Choroid plexus epithelial cell (primary cell): ENCODE results near the gene AOC1.

Experiments used
- DNase-seq: peaks from one replicate; pipeline ENCODE4 v3.0.0-alpha.2; 2010; ENCODE audit warnings: low read depth
- H3K4me3 ChIP-seq: 2 replicates; pipeline ENCODE4 v1.5.1; 2011; ENCODE audit warnings: low read depth, mild to moderate bottlenecking, control low read depth, low read length, moderate library complexity
- TF ChIP-seq, protein P1 (sequence below): conservative IDR thresholded peaks from 2 replicates; pipeline ENCODE4 v1.5.1; 2011; ENCODE audit warnings: low read depth, mild to moderate bottlenecking, control low read depth, inconsistent platforms, low read length, moderate library complexity

AOC1 gene

DNA sequence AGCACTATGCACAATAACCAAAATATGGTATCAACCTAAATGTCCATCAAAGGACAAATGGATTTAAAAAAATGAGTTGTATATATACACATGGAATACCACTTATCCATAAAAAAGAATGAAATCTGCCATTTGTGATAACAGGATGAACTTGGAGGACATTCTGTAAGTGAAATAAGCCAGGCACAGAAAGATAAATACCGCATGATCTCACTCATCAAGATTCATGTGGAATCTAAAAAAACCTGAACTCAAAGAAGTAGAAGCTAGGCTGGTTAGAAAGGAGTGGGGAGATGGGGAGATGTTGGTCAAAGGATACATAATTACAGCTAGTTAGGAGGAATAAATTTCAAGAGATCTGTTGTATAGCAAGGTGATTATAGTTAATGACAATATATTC is 17.3 kb upstream of the AOC1 start:
- TF ChIP-seq, protein P1, sequence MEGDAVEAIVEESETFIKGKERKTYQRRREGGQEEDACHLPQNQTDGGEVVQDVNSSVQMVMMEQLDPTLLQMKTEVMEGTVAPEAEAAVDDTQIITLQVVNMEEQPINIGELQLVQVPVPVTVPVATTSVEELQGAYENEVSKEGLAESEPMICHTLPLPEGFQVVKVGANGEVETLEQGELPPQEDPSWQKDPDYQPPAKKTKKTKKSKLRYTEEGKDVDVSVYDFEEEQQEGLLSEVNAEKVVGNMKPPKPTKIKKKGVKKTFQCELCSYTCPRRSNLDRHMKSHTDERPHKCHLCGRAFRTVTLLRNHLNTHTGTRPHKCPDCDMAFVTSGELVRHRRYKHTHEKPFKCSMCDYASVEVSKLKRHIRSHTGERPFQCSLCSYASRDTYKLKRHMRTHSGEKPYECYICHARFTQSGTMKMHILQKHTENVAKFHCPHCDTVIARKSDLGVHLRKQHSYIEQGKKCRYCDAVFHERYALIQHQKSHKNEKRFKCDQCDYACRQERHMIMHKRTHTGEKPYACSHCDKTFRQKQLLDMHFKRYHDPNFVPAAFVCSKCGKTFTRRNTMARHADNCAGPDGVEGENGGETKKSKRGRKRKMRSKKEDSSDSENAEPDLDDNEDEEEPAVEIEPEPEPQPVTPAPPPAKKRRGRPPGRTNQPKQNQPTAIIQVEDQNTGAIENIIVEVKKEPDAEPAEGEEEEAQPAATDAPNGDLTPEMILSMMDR = no peak
- H3K4me3 ChIP-seq = no peak overlapping the region
- no peak for DNase-seq

DNA sequence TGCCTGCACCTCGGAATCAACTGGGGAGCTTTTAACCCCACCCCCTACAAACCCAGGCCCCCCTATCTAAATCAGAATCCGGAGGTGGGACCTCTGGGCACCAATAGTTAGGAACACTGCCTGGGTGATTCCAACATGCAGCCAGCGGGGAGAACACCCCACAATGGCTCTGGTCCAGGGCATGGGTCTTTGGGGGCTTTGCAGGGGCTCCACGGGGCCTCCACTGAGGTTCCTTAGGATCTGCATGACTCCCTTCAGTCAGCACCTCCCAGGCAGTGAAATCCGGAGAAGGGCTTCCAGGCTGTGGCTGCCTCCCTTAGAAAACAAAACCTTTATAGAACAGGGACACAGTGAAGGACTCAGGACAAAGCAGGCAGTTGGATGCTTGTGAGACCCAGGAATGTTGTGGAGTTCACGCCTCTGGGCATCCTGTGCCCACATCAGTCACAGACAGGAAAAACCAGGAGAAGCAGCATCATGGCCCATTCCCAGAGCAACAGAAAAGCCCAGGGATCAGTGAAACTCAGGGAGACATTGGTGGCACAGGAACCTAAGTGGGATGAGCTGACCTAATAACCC is 16.5 kb upstream of the AOC1 start:
- TF ChIP-seq, protein P1 = no peak
- no peak for DNase-seq
- no peak overlapping the region for H3K4me3 ChIP-seq

DNA sequence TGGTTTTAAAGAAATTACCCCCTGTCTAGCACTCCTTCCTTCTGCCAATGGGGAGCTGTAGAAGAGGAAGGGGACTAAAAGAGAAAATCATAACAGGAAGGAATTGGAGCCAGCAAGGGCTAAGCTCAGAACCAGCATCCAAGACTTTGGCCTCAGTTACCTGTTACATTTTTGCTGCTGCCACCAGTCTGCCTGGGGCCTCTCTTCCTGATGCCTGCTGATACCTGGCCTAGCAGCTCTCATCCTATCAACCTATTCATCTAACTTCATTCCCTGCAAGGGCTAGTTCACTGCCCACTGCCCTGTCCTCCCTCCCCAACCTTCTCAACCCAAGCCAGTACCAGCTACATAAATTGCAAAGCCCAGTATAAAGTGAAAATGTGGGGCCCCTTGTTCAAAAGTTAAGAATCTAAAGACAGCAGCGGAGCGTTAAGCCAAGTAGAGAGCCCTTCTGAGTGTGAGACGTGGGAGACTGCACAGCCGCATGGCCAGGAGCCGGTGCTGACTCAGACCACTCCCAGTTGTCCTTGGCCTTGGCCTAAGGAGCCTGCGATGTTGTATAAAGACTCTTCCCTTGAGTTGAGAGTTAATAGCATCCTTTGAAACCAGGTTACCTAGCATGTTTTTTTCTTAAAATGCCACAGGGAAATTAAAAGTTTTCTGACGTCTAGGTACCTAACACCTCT is 13.2 kb upstream of the AOC1 start:
- no peak overlapping the region for H3K4me3 ChIP-seq
- TF ChIP-seq, protein P1 = no peak
- DNase-seq = no peak

DNA sequence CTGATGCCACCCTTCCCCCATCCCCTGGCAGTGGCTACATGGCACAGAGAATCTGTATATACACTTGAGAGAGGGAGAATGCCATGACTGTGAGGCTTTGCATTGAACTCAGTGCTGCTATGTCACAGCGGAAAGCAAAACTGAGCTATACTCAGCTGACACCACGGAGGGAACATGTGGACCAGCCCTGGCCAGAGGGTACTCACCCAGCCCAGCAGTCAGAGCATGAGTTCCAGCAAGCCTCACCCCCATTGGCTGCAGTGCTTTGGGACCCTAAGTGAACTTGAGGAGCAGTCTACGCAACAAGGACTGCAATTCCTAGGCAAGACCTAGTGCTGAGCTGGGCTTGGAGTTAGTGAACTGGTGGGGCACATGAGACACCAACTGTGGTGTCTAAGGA is 10.3 kb upstream of the AOC1 start:
- H3K4me3 ChIP-seq = no peak overlapping the region
- no peak for DNase-seq
- TF ChIP-seq, protein P1 = no peak

DNA sequence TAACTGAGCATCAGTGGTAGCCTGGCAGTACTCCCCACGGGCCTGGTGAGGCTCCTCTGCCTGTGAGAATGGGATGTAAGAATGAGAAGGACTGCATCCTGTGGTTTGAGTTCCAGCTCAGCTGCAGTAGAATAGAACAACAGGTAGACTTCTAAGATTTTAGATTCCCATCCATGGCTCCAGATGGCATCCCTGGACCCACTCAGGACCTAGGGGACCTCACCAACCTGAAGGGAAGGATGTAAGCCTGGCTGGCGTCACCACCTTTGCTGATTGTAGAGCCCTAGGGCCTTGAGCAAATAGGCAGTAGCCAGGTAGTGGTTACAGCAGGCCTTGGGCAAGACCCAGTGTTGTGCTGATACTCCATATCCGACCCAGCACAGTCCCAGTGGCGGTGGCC is 9.6 kb upstream of the AOC1 start:
- no peak overlapping the region for H3K4me3 ChIP-seq
- no peak for DNase-seq
- TF ChIP-seq, protein P1 = no peak

DNA sequence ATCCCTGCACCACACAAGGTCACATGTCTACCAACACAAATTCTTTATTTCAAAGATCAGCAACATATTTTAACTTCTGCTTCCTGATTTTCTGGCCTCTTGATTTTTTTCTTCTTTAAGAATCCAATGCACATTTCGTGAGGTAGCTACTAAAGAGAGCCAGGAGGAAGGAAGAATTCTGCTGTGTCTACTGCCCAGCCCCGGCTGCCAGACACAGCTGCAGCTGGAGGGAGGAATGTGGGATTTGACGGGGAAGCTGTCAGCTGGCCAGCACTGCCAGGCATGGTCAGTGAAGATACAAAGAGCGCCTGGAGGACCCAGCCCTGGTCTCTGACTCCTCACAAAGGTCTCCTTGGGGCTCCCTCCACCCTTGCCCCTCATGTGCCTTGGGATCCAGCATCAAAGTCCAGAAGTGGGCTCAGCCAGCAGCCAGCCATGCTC is 6.9 kb upstream of the AOC1 start:
- TF ChIP-seq, protein P1 = no peak
- no peak for DNase-seq
- no peak overlapping the region for H3K4me3 ChIP-seq
